H1 (cell line): ENCODE data around the gene SLC9C1.

Experiments
- CEBPB ChIP-seq: IDR thresholded peaks from 2 replicates; pipeline ENCODE4 v1.6.1; 2012; ENCODE audit warnings: low read depth, low read length
- CTCF ChIP-seq, 3 experiments: IDR thresholded peaks; 1 replicate in 2 of 3; 2 replicates in 1 of 3; pipeline versions ENCODE4 v1.5.1 to v1.6.1; 2011; ENCODE audit warnings: low read length in 3 of 3, mild to moderate bottlenecking in 3 of 3, inconsistent platforms in 2 of 3, low read depth in 1 of 3, moderate library complexity in 1 of 3; ENCODE audit not compliant: insufficient read depth in 1 of 3; ENCODE audit errors: control extremely low read depth in 1 of 3
- MAX ChIP-seq: IDR thresholded peaks from 2 replicates; pipeline ENCODE4 v1.6.1; 2012; ENCODE audit warnings: inconsistent platforms

GRCh38 chr3:112141293-112141692 lies 152.7 kb downstream of the SLC9C1 start:
- TF ChIP-seq MAX (no peak), CTCF (IDR thresholded peaks at IDR 0.05; ENCODE audit: control extremely low read depth in 1 of 3, insufficient read depth in 1 of 3, low read depth in 1 of 3, low read length in 3 of 3) (no peak), CEBPB (no peak)
